C4-2B (cell line): ENCODE data around the gene CMIP.

Experiments
- H3K27ac ChIP-seq: fragments of 450-650 bp; 2 replicates; pipeline ENCODE4 v1.5.1; 2017
- ZFX ChIP-seq: fragments of 450-650 bp; IDR thresholded peaks from 2 replicates; pipeline ENCODE4 v1.6.1; 2017
- TF ChIP-seq, protein P1 (sequence below): fragments of 450-650 bp; conservative IDR thresholded peaks from 2 replicates; pipeline ENCODE4 v1.5.1; 2017; ENCODE audit warnings: mild to moderate bottlenecking

Gene CMIP

DNA sequence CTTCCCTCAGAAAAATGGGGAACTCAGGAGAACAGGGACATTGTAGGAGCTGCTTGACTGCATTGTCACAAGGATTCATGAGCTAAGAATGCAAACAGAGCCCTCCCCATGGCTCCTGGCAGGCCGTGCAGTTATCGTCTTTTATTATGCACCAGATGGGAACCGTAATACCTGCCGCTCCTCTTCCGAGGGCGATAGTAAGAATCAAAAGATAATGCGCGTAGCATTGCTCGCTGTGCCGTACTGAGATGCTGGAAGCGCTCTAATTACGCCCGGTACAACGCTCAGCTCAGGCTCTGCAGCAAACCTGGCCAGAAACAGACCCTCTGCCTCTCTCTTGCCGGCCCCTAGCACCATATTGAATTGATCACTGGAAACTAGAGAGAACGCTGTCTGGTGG is 247.4 kb downstream of the CMIP start:
- TF ChIP-seq, protein P1, sequence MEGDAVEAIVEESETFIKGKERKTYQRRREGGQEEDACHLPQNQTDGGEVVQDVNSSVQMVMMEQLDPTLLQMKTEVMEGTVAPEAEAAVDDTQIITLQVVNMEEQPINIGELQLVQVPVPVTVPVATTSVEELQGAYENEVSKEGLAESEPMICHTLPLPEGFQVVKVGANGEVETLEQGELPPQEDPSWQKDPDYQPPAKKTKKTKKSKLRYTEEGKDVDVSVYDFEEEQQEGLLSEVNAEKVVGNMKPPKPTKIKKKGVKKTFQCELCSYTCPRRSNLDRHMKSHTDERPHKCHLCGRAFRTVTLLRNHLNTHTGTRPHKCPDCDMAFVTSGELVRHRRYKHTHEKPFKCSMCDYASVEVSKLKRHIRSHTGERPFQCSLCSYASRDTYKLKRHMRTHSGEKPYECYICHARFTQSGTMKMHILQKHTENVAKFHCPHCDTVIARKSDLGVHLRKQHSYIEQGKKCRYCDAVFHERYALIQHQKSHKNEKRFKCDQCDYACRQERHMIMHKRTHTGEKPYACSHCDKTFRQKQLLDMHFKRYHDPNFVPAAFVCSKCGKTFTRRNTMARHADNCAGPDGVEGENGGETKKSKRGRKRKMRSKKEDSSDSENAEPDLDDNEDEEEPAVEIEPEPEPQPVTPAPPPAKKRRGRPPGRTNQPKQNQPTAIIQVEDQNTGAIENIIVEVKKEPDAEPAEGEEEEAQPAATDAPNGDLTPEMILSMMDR: no peak
- no peak for TF ChIP-seq ZFX
- H3K27ac ChIP-seq: no peak overlapping the region

DNA sequence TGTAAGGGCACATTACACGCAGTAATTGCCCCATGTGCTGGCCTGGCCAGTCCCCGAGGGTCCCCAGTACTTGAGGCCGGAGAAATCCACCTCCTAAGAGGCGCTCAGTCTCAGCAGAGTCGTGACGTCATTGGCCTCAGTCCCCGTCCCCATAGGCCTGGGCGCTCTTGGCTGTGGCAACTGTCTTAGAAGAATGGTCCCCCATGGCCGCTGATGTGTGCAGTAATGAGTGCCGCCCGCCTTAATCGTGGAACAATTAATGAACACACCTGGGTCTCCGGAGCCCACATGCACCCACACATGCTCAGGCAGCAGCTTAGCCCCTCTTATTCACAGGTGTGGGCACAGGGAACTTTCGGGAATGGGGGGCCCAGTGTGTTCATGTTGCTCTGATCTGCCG is 248.0 kb downstream of the CMIP start:
- H3K27ac ChIP-seq: no peak overlapping the region
- TF ChIP-seq, protein P1: no peak
- no peak for TF ChIP-seq ZFX

DNA sequence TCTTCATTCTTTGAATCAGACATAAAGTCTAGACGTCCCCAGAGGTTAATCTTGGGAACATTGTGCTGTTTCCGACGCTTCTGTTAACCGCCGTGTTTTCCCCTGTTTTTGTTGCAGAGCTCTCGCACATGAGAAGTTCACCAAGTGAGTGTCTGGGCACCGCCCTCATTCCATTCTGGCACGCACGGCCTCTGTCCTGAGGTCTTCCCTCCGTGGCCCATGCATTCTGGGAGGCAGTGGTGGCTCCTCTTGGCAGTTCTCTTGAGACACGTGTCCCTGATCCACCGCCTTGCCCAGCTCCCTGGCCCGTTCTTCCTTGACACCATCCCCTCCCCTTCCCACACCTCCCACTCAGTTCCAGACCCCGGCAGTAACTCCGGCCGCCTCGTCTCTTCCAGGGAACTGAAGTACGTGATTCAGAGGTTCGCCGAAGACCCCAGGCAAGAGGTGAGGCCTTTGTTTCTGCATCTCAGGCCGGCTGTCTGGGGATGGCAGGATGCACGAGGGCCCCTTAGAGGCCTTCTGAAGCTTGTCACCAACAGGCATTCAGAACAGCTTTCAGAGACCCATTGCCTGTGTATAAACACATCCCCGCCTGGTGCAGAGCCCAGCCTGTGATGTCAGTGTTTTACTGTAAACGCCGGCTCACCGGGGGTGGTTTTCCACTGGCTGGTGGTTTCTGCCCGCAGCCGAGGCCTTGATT is 248.6 kb downstream of the CMIP start:
- TF ChIP-seq, protein P1: no peak
- no peak for TF ChIP-seq ZFX
- H3K27ac ChIP-seq: no peak overlapping the region

DNA sequence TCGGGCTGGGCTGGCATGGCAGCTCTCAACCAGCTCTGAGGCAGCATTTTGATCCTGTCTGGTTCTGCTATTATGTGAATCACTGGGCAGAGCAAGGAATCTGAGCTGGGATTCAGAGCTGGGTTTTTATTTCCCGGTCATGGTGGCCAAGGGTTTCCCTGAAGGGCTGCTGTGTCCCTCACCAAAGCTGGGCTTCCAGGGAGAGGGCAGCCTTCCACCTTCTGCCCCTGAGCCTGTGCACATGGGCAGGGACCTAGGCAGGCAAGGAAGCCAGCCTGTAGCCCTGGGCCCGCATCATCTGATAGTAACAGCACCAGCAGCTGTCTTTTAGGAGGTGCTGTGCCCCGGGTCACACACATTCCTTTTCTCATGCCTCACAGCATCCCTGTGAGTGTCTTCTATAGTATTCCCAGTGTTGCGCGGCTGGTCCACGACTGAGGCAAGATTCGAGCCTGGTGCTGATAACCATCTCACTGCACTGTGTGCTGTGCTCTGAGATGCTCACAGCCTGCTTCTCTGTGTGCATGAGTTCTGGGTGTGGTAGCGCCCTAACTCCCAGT is 249.2 kb downstream of the CMIP start:
- no peak overlapping the region for H3K27ac ChIP-seq
- TF ChIP-seq, protein P1: no peak
- no peak for TF ChIP-seq ZFX

DNA sequence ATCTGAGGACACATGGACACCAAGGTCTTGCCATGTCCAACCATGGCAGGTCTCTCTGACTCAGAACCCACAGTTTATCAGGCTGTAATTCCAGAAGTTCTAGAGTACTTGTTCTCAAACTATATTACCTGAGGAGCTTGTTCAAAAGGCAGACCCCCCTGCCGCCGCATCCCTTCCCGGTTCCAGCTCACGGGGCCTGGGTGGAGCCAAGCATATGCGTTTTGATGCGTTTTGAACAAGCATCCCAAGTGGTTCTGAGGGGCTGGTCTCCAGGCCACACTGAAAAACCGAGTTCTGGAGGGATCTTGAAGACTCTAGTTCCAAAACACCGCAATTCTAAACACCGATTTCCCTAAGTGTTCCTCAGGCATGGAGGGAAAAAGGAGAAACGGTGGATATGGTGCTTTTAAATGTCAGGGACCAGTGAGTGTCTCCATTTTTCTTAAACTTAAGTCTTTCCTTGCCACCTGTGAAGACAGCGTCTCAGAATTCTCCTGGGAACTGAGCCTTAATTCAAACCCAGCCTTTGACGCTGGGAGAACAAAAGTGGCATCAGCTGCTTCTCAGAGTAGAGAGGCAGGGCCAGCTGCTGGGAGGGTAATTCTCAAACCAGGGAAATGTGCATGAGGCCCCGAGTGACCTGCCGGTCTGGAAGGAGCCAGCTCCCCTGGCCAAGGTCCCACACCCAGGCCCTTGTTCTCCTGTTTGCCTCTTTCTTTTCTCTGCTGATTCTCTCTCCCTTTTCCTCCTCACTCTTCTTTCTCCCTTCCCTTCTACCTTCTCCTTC is 250.1 kb downstream of the CMIP start:
- TF ChIP-seq ZFX: no peak
- H3K27ac ChIP-seq: no peak overlapping the region

DNA sequence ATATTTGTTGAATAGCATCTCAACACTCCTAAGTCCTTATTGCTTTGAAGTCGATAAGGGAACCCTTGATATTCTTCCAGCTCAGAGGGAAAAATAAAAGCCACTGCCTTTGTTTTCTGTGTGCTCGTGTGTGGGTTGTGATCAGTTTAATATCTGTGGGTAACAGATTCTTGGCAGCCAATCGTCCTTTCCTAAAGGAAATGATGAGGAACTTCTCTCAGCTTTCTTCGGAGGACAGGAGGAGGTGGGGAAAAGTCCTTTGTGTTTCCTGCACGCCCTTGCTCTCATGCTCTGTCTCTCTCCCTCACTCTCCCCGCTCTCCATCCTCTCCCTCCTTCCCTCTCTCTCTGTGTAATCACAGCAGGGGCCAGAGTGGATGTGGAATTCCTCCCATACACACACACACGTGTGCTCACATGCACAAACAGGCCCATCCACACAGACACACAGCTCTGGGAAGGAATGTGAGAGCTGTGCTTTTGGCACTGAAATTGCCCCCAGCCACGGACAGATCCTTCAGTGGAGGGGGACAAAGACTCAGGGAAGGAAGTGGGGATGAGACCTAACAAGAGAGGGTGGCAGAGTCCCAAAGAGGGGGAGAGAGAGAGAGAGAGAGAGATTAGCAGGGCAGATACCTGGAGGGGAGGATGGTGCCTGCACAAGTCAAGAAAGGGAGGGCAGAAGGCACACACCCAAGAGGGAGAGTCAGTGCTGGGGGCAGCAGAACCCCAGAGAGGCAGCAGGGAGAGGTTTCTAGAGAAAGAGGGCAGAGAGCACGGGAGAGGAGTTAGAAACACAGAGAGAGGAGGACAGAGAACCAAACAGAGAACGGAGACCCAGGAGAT is 250.9 kb downstream of the CMIP start:
- H3K27ac ChIP-seq: no peak overlapping the region
- TF ChIP-seq ZFX: no peak
- TF ChIP-seq, protein P1: no peak

DNA sequence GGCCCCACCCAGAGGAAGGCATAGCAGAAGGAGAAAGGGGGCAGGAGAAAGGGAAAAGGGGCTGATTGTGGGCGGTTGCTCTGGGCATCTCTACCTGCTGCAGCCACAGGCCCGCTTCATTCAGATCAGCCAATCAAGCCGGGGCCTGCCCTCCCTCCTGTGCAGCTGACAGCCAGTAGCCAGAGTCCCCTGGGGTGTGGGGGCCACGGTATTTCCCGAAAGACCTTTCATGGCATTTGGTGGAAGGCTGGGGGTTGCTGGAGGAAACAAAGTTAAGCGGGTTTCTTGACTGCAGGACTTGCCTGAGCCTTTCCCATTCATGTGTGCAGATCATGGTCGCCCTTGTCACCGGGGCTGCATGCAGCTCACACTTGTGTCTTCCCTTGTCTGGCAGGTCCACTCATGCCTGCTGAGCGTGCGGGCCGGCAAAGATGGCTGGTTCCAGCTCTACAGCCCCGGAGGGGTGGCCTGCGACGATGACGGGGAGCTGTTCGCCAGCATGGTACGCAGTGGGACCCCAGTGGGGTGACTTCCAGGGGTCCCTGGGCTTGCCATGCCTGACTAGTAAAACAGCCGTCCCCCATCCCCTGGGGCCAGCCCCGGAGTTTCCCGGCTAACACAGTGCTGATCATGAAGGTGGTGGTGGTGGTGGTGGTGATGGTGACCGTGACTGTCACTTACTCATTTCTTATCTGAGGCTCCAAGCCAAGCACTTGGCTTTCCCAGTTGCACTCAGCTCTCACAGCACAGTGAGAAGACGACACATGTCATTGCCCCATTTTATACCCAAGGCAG is 251.8 kb downstream of the CMIP start:
- TF ChIP-seq, protein P1: no peak
- no peak for TF ChIP-seq ZFX
- H3K27ac ChIP-seq: no peak overlapping the region
